ENCODE measurements around the gene LRP5.

LRP5 gene

GRCh38 chr11:68403424-68403823 is 91.0 kb downstream of the LRP5 start:
- no peak for DNase-seq (ENCODE audit: low read depth, low spot score)
- TF ChIP-seq CTCF (IDR thresholded peaks at IDR 0.05; ENCODE audit: insufficient read depth, low read length, missing control alignments) = no peak
- H3K4me3 ChIP-seq (ENCODE audit: low read depth, low read length) = no peak overlapping the region
- ChIA-PET POLR2A (no interaction called here), CTCF (interaction anchor here (1.1 kb wide), 1 partner anchor 20 kb away, joined by 3 read pairs; no protein-coding TSS in a partner anchor)

- no peak overlapping the region for H3K4me3 ChIP-seq (ENCODE audit: low read depth, low read length)
- DNase-seq (ENCODE audit: low read depth, low spot score) = no peak
- ChIA-PET POLR2A (no interaction called here), CTCF (interaction anchor here (1.1 kb wide), 1 partner anchor 20 kb away, joined by 3 read pairs; no protein-coding TSS in a partner anchor)
- TF ChIP-seq CTCF (IDR thresholded peaks at IDR 0.05; ENCODE audit: insufficient read depth, low read length, missing control alignments) = no peak
Observed at GRCh38 chr11:68403831-68404230, 91.4 kb downstream of the LRP5 start.

- H3K4me3 ChIP-seq (ENCODE audit: low read depth, low read length) = no peak overlapping the region
- ChIA-PET CTCF (interaction anchor here (1.1 to 2.1 kb wide), 3 partner anchors 21 to 135 kb away, joined by 3 to 12 read pairs (median 6); partner anchors contain the start of gene C11orf24), POLR2A (no interaction called here)
- no peak for TF ChIP-seq CTCF (IDR thresholded peaks at IDR 0.05; ENCODE audit: insufficient read depth, low read length, missing control alignments)
- no peak for DNase-seq (ENCODE audit: low read depth, low spot score)
Observed at GRCh38 chr11:68406324-68407313, 94.2 kb downstream of the LRP5 start.

DNA sequence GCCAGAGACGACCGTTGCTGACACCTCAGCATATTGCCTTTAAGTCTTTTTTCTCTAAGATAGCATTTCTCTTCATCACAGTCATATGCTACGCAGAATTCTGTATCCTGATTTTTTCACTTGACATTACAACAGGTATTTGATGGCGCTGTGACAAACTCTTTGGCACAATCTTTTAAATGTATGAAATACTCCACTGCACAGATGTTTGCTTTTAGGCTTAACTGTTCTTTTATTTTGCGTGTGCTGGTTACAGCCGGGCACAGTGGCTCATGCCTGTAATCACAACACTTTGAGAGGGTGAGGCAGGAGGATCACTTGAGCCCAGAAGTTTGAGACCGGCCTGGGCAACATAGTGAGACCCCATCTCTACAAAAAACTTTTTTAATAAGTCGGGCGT is 96.1 kb downstream of the LRP5 start:
- CTCF ChIA-PET = interaction anchor here (0.9 to 1.1 kb wide), 3 partner anchors 12 to 151 kb away, joined by 3 to 4 read pairs (median 3); no protein-coding TSS in a partner anchor
- TF ChIP-seq CTCF (IDR thresholded peaks at IDR 0.05; ENCODE audit: insufficient read depth, low read length, missing control alignments) = no peak
- POLR2A ChIA-PET = no interaction called here
- DNase-seq (ENCODE audit: low read depth, low spot score) = no peak
- H3K4me3 ChIP-seq (ENCODE audit: low read depth, low read length) = no peak overlapping the region

GRCh38 chr11:68409748-68410344 is 97.5 kb downstream of the LRP5 start:
- POLR2A ChIA-PET = no interaction called here
- CTCF ChIA-PET = interaction anchor here (0.6 kb wide), 2 partner anchors 32 to 110 kb away, joined by 3 read pairs; no protein-coding TSS in a partner anchor
- H3K4me3 ChIP-seq (ENCODE audit: low read depth, low read length) = no peak overlapping the region
- DNase-seq (ENCODE audit: low read depth, low spot score) = no peak
- no peak for TF ChIP-seq CTCF (IDR thresholded peaks at IDR 0.05; ENCODE audit: insufficient read depth, low read length, missing control alignments)

DNA sequence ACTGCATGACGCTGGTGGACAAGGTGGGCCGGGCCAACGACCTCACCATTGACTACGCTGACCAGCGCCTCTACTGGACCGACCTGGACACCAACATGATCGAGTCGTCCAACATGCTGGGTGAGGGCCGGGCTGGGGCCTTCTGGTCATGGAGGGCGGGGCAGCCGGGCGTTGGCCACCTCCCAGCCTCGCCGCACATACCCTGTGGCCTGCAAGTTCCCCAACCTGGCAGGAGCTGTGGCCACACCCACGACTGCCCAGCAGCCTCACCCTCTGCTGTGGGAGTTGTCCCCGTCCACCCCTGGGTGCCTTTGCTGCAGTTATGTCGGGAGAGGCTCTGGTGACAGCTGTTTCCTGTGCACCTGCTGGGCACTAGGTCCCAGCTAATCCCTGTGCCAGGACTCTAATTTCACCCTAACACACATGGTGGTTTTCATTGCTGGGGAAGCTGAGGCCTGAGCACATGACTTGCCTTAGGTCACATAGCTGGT is 99.2 kb downstream of the LRP5 start:
- no peak overlapping the region for H3K4me3 ChIP-seq (ENCODE audit: low read depth, low read length)
- no peak for TF ChIP-seq CTCF (IDR thresholded peaks at IDR 0.05; ENCODE audit: insufficient read depth, low read length, missing control alignments)
- DNase-seq (ENCODE audit: low read depth, low spot score) = no peak
- ChIA-PET CTCF (no interaction called here), POLR2A (interaction anchor here (0.6 kb wide), 1 partner anchor 154 kb away, joined by 3 read pairs; no protein-coding TSS in a partner anchor)
